ENCODE results near the gene ADGRG6.
"Not testable (repeated sequence)": the region's sequence is repeated elsewhere in the genome, so short reads cannot be mapped to it uniquely, and the experiment has no call there.

The ADGRG6 gene

GRCh38 chr6:142440600-142441293 is 138.9 kb downstream of the ADGRG6 start:
- Histone ChIP-seq H3K9me3 (replicated peaks; ENCODE audit: low read length) (no peaks in the 10 kb centered on the region), H3K27me3 (ENCODE audit: control insufficient read depth, insufficient read depth, low read length) (no peaks in the 10 kb centered on the region), H3K9ac (ENCODE audit: low read depth, low read length) (no peak overlapping the region), H3K4me1 (ENCODE audit: control insufficient read depth, insufficient read depth, low read length) (peaks cover 23% of the 10 kb centered on the region), H3K36me3 (ENCODE audit: insufficient read depth, low read length) (no peaks in the 10 kb centered on the region), H3K4me2 (ENCODE audit: low read length) (no peak overlapping the region), H3K4me3 (ENCODE audit: low read length) (no peak overlapping the region)

- Histone ChIP-seq H3K4me2 (ENCODE audit: low read length) (no peak overlapping the region), H3K36me3 (ENCODE audit: insufficient read depth, low read length) (no peaks in the 10 kb centered on the region), H3K27me3 (ENCODE audit: control insufficient read depth, insufficient read depth, low read length) (no peaks in the 10 kb centered on the region), H3K4me1 (ENCODE audit: control insufficient read depth, insufficient read depth, low read length) (peaks cover 23% of the 10 kb centered on the region), H3K9me3 (replicated peaks; ENCODE audit: low read length) (no peaks in the 10 kb centered on the region), H3K4me3 (ENCODE audit: low read length) (no peak overlapping the region), H3K9ac (ENCODE audit: low read depth, low read length) (no peak overlapping the region)
Measured at GRCh38 chr6:142441716-142442115, 139.9 kb downstream of the ADGRG6 start.

- Histone ChIP-seq H3K4me3 (ENCODE audit: low read length) (no peak overlapping the region), H3K4me1 (ENCODE audit: control insufficient read depth, insufficient read depth, low read length) (peaks cover 23% of the 10 kb centered on the region), H3K27me3 (ENCODE audit: control insufficient read depth, insufficient read depth, low read length) (no peaks in the 10 kb centered on the region), H3K9ac (ENCODE audit: low read depth, low read length) (no peak overlapping the region), H3K4me2 (ENCODE audit: low read length) (no peak overlapping the region), H3K9me3 (replicated peaks; ENCODE audit: low read length) (no peaks in the 10 kb centered on the region), H3K36me3 (ENCODE audit: insufficient read depth, low read length) (no peaks in the 10 kb centered on the region)
Measured at GRCh38 chr6:142443102-142443501, 141.3 kb downstream of the ADGRG6 start.

- H3K36me3 ChIP-seq (ENCODE audit: insufficient read depth, low read length), result no peaks in the 10 kb centered on the region
- no peak overlapping the region for H3K4me3 ChIP-seq (ENCODE audit: low read length)
- H3K9ac ChIP-seq (ENCODE audit: low read depth, low read length), result no peak overlapping the region
- H3K9me3 ChIP-seq (replicated peaks; ENCODE audit: low read length), result no peaks in the 10 kb centered on the region
- H3K4me1 ChIP-seq (ENCODE audit: control insufficient read depth, insufficient read depth, low read length), result peaks cover 23% of the 10 kb centered on the region
- no peak overlapping the region for H3K4me2 ChIP-seq (ENCODE audit: low read length)
- H3K27me3 ChIP-seq (ENCODE audit: control insufficient read depth, insufficient read depth, low read length), result no peaks in the 10 kb centered on the region
Measured at GRCh38 chr6:142443532-142443931, 141.7 kb downstream of the ADGRG6 start.

- no peaks in the 10 kb centered on the region for H3K27me3 ChIP-seq (ENCODE audit: control insufficient read depth, insufficient read depth, low read length)
- no peak overlapping the region for H3K4me3 ChIP-seq (ENCODE audit: low read length)
- no peaks in the 10 kb centered on the region for H3K9me3 ChIP-seq (replicated peaks; ENCODE audit: low read length)
- H3K36me3 ChIP-seq (ENCODE audit: insufficient read depth, low read length), result no peaks in the 10 kb centered on the region
- H3K4me1 ChIP-seq (ENCODE audit: control insufficient read depth, insufficient read depth, low read length), result peaks cover 23% of the 10 kb centered on the region
- no peak overlapping the region for H3K9ac ChIP-seq (ENCODE audit: low read depth, low read length)
- peak overlapping the region; percentile 7 for H3K4me2 ChIP-seq (ENCODE audit: low read length)
Measured at GRCh38 chr6:142444376-142444775, 142.6 kb downstream of the ADGRG6 start.

GRCh38 chr6:142444881-142445301 is 143.1 kb downstream of the ADGRG6 start:
- H3K4me2 ChIP-seq (ENCODE audit: low read length), result peak overlapping the region; percentile 3
- H3K36me3 ChIP-seq (ENCODE audit: insufficient read depth, low read length), result no peaks in the 10 kb centered on the region
- H3K9me3 ChIP-seq (replicated peaks; ENCODE audit: low read length), result no peaks in the 10 kb centered on the region
- H3K4me3 ChIP-seq (ENCODE audit: low read length), result no peak overlapping the region
- no peak overlapping the region for H3K9ac ChIP-seq (ENCODE audit: low read depth, low read length)
- no peaks in the 10 kb centered on the region for H3K27me3 ChIP-seq (ENCODE audit: control insufficient read depth, insufficient read depth, low read length)
- H3K4me1 ChIP-seq (ENCODE audit: control insufficient read depth, insufficient read depth, low read length), result peaks cover 23% of the 10 kb centered on the region

- no peaks in the 10 kb centered on the region for H3K27me3 ChIP-seq (ENCODE audit: control insufficient read depth, insufficient read depth, low read length)
- H3K9me3 ChIP-seq (replicated peaks; ENCODE audit: low read length), result no peaks in the 10 kb centered on the region
- H3K4me1 ChIP-seq (ENCODE audit: control insufficient read depth, insufficient read depth, low read length), result peaks cover 23% of the 10 kb centered on the region
- no peak overlapping the region for H3K4me2 ChIP-seq (ENCODE audit: low read length)
- H3K9ac ChIP-seq (ENCODE audit: low read depth, low read length), result no peak overlapping the region
- no peaks in the 10 kb centered on the region for H3K36me3 ChIP-seq (ENCODE audit: insufficient read depth, low read length)
- H3K4me3 ChIP-seq (ENCODE audit: low read length), result no peak overlapping the region
Measured at GRCh38 chr6:142446168-142446567, 144.4 kb downstream of the ADGRG6 start.

- Histone ChIP-seq H3K9ac (ENCODE audit: low read depth, low read length) (no peak overlapping the region), H3K4me1 (ENCODE audit: control insufficient read depth, insufficient read depth, low read length) (peaks cover 23% of the 10 kb centered on the region), H3K27me3 (ENCODE audit: control insufficient read depth, insufficient read depth, low read length) (no peaks in the 10 kb centered on the region), H3K9me3 (replicated peaks; ENCODE audit: low read length) (no peaks in the 10 kb centered on the region), H3K4me2 (ENCODE audit: low read length) (no peak overlapping the region), H3K36me3 (ENCODE audit: insufficient read depth, low read length) (no peaks in the 10 kb centered on the region), H3K4me3 (ENCODE audit: low read length) (no peak overlapping the region)
Measured at GRCh38 chr6:142446576-142446975, 144.8 kb downstream of the ADGRG6 start.

GRCh38 chr6:142448091-142448729 is 146.4 kb downstream of the ADGRG6 start:
- Histone ChIP-seq H3K27me3 (ENCODE audit: control insufficient read depth, insufficient read depth, low read length) (no peaks in the 10 kb centered on the region), H3K36me3 (ENCODE audit: insufficient read depth, low read length) (no peaks in the 10 kb centered on the region), H3K4me1 (ENCODE audit: control insufficient read depth, insufficient read depth, low read length) (peaks cover 21% of the 10 kb centered on the region), H3K9ac (ENCODE audit: low read depth, low read length) (no peak overlapping the region), H3K4me3 (ENCODE audit: low read length) (no peak overlapping the region), H3K9me3 (replicated peaks; ENCODE audit: low read length) (no peaks in the 10 kb centered on the region), H3K4me2 (ENCODE audit: low read length) (no peak overlapping the region)

GRCh38 chr6:142450856-142451255 is 149.0 kb downstream of the ADGRG6 start:
- H3K9me3 ChIP-seq (replicated peaks; ENCODE audit: low read length); H3K36me3 ChIP-seq (ENCODE audit: insufficient read depth, low read length); H3K27me3 ChIP-seq (ENCODE audit: control insufficient read depth, insufficient read depth, low read length); H3K4me2 ChIP-seq (ENCODE audit: low read length); H3K4me3 ChIP-seq (ENCODE audit: low read length); H3K4me1 ChIP-seq (ENCODE audit: control insufficient read depth, insufficient read depth, low read length); H3K9ac ChIP-seq (ENCODE audit: low read depth, low read length): not testable (repeated sequence)

GRCh38 chr6:142452993-142453392 is 151.2 kb downstream of the ADGRG6 start:
- no peaks in the 10 kb centered on the region for H3K36me3 ChIP-seq (ENCODE audit: insufficient read depth, low read length)
- H3K4me1 ChIP-seq (ENCODE audit: control insufficient read depth, insufficient read depth, low read length), result no peaks in the 10 kb centered on the region
- H3K9ac ChIP-seq (ENCODE audit: low read depth, low read length), result no peak overlapping the region
- no peaks in the 10 kb centered on the region for H3K27me3 ChIP-seq (ENCODE audit: control insufficient read depth, insufficient read depth, low read length)
- no peak overlapping the region for H3K4me2 ChIP-seq (ENCODE audit: low read length)
- H3K4me3 ChIP-seq (ENCODE audit: low read length), result no peak overlapping the region
- H3K9me3 ChIP-seq (replicated peaks; ENCODE audit: low read length), result no peaks in the 10 kb centered on the region

- H3K9me3 ChIP-seq (replicated peaks; ENCODE audit: low read length); H3K36me3 ChIP-seq (ENCODE audit: insufficient read depth, low read length); H3K9ac ChIP-seq (ENCODE audit: low read depth, low read length); H3K4me2 ChIP-seq (ENCODE audit: low read length); H3K27me3 ChIP-seq (ENCODE audit: control insufficient read depth, insufficient read depth, low read length); H3K4me3 ChIP-seq (ENCODE audit: low read length); H3K4me1 ChIP-seq (ENCODE audit: control insufficient read depth, insufficient read depth, low read length): not testable (repeated sequence)
Measured at GRCh38 chr6:142454196-142454595, 152.4 kb downstream of the ADGRG6 start.

All from skeletal muscle satellite cell (primary cell).